ENCODE data around the gene PIGS. TPM values are rescaled to one million over a fixed set of nuclear protein-coding genes. Genes with fewer than 3 reads are reported as not detected.

Gene PIGS
- 100 to 1,000 TPM in 1 of 5 donors, 10 to 100 TPM in 4; 14.7 to 105 (median 33.3) TPM for total RNA-seq
- polyA plus RNA-seq: 10 to 100 TPM; 19.2 to 25.7 (median 19.8) TPM
- long read RNA-seq, donor 1, transcript PIGS-202 (12 exons, 2,877 nt): major isoform, 6 of 8 reads
- long read RNA-seq, donor 1, partial matches to known transcripts: 0 of 8 reads
- long read RNA-seq, donor 1, other reads (novel, unspliced or antisense): 0 of 8 reads
- long read RNA-seq, donor 2, transcript PIGS-202 (12 exons, 2,877 nt): major isoform, 7 of 12 reads
- long read RNA-seq, donor 2, partial matches to known transcripts: 0 of 12 reads
- long read RNA-seq, donor 2, other reads (novel, unspliced or antisense): 0 of 12 reads
- long read RNA-seq, donor 3, partial matches to known transcripts: 0 of 3 reads
- long read RNA-seq, donor 3, other reads (novel, unspliced or antisense): 0 of 3 reads
- long read RNA-seq, donor 4, partial matches to known transcripts: 0 of 5 reads
- long read RNA-seq, donor 4, other reads (novel, unspliced or antisense): 0 of 5 reads
- long read RNA-seq, donor 5, partial matches to known transcripts: 12 of 20 reads
- long read RNA-seq, donor 5, other reads (novel, unspliced or antisense): 0 of 20 reads
- long read RNA-seq, donor 6, transcript PIGS-203 (11 exons, 2,815 nt): minor isoform, 6 of 34 reads
- long read RNA-seq, donor 6, transcript PIGS-202 (12 exons, 2,877 nt): major isoform, 22 of 34 reads
- long read RNA-seq, donor 6, partial matches to known transcripts: 0 of 34 reads
- long read RNA-seq, donor 6, other reads (novel, unspliced or antisense): 0 of 34 reads
- long read RNA-seq, donor 7, transcript PIGS-202 (12 exons, 2,877 nt): major isoform, 12 of 19 reads
- long read RNA-seq, donor 7, partial matches to known transcripts: 0 of 19 reads
- long read RNA-seq, donor 7, other reads (novel, unspliced or antisense): 0 of 19 reads
- long read RNA-seq, donor 8, transcript PIGS-202 (12 exons, 2,877 nt): major isoform, 9 of 25 reads
- long read RNA-seq, donor 8, partial matches to known transcripts: 15 of 25 reads
- long read RNA-seq, donor 8, other reads (novel, unspliced or antisense): 0 of 25 reads
- long read RNA-seq, donor 9, transcript PIGS-202 (12 exons, 2,877 nt): major isoform, 7 of 9 reads
- long read RNA-seq, donor 9, partial matches to known transcripts: 0 of 9 reads
- long read RNA-seq, donor 9, other reads (novel, unspliced or antisense): 0 of 9 reads
- long read RNA-seq, donor 10, transcript PIGS-202 (12 exons, 2,877 nt): major isoform, 5 of 5 reads
- long read RNA-seq, donor 10, partial matches to known transcripts: 0 of 5 reads
- long read RNA-seq, donor 10, other reads (novel, unspliced or antisense): 0 of 5 reads

GRCh38 chr17:28571361-28572122 is at the start of gene PIGS:
Gene PIGS (minus strand): TSS chr17:28571524. CDS start chr17:28571496, 28 bp downstream.
- TF ChIP-seq EP300 (IDR thresholded peaks at IDR 0.05) (no peak), CTCF (IDR thresholded peaks at IDR 0.05) (no peak), POLR2A (IDR thresholded peaks at IDR 0.05) (peak in 2 of 4 donors; percentile 65 to 69), POLR2AphosphoS5 (IDR thresholded peaks at IDR 0.05) (peak; percentile 63 to 91 (median 86))
- peak; percentile 97 to 98 for DNase-seq
- WGBS, 5 donors: 0 to 1% (median 1%) methylated on average over 28 to 49 of the region's 49 CpGs
- peaks cover 0 to 9% (median 6%) of the 10 kb centered on the region in 4 donors for H3K36me3 ChIP-seq
- H3K9me3 ChIP-seq: no peaks in the 10 kb centered on the region
- H3K27me3 ChIP-seq: no peaks in the 10 kb centered on the region
- H3K4me1 ChIP-seq: peaks cover 19 to 70% (median 36%) of the 10 kb centered on the region in 4 donors
- H3K4me3 ChIP-seq: peak within 1 kb of the TSS; percentile 77 to 92 (median 90)
- H3K27ac ChIP-seq: peak within 1 kb of the TSS; percentile 77 to 89 (median 88)
- intact Hi-C loops (cut with DNase I; ENCODE audit: low total_unique reads): no loop called here

DNA sequence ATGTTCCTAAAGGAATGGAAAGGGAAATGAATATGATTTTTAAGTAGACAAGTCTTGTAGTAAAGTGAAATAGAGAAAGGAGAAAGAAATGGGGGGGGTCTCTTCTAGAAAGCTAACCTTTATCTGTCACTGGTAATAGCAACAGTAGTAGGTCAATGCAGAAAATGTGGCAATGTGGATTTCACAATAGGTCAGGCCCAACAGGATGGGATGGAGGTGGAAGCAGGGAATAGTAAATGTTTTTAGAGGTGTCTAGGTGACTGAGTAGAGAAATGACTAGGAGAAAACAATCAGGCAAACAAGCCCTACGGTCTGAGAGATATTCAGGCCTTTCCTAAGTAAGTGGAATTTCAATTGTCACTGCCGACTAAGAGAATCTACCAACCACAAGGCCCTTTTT is 48.7 kb upstream of the PIGS start:
- H3K27me3 ChIP-seq: no peaks in the 10 kb centered on the region
- intact Hi-C loops (cut with DNase I; ENCODE audit: low total_unique reads): no loop called here
- peaks cover 91 to 100% (median 100%) of the 10 kb centered on the region in 4 donors for H3K36me3 ChIP-seq
- H3K27ac ChIP-seq: no peak overlapping the region
- WGBS, 5 donors: 79 to 86% (median 82%) methylated on average over 2 of the region's 2 CpGs
- no peak for DNase-seq
- H3K4me3 ChIP-seq: no peak overlapping the region
- H3K4me1 ChIP-seq: no peaks in the 10 kb centered on the region
- H3K9me3 ChIP-seq: no peaks in the 10 kb centered on the region
- TF ChIP-seq EP300 (IDR thresholded peaks at IDR 0.05): no peak
- no peak for TF ChIP-seq POLR2AphosphoS5 (IDR thresholded peaks at IDR 0.05)

- WGBS, 5 donors: 91 to 100% (median 95%) methylated on average over 3 of the region's 3 CpGs
- Histone ChIP-seq H3K4me3 (no peak overlapping the region), H3K27me3 (no peaks in the 10 kb centered on the region), H3K4me1 (peaks cover 0 to 6% (median under 1%) of the 10 kb centered on the region in 4 donors), H3K36me3 (peaks cover 91 to 100% (median 100%) of the 10 kb centered on the region in 4 donors), H3K27ac (no peak overlapping the region), H3K9me3 (no peaks in the 10 kb centered on the region)
- TF ChIP-seq CTCF (IDR thresholded peaks at IDR 0.05): no peak
- no peak for TF ChIP-seq POLR2A (IDR thresholded peaks at IDR 0.05)
- TF ChIP-seq EP300 (IDR thresholded peaks at IDR 0.05): no peak
- no peak for TF ChIP-seq POLR2AphosphoS5 (IDR thresholded peaks at IDR 0.05)
- intact Hi-C loops (cut with DNase I; ENCODE audit: low total_unique reads): no loop called here
- no peak for DNase-seq
Observed at GRCh38 chr17:28618464-28618863, 47.1 kb upstream of the PIGS start.

DNA sequence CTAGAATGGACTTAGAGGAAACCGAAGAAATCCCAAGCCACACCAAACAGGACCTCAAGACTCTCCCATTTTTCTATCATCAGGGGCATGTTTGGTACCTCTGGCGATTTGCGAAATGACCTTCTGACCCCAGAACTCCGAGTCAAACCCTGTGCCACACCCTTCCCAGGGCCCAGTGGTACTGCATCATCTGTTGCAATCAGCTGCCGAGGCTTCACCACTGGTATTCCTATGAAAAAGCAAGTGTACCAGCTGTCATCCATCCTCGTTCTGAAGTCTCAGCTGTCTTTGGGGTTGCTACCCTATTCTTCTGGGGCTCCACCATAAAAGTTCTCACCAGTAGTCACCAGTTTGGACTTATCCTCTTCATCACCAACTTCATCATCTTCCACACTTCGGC is 45.0 kb upstream of the PIGS start:
- Histone ChIP-seq H3K4me1 (peaks cover 0 to 14% (median 4%) of the 10 kb centered on the region in 4 donors), H3K4me3 (no peak overlapping the region), H3K36me3 (peaks cover 71 to 97% (median 88%) of the 10 kb centered on the region in 4 donors), H3K27ac (no peak overlapping the region), H3K9me3 (no peaks in the 10 kb centered on the region), H3K27me3 (no peaks in the 10 kb centered on the region)
- intact Hi-C loops (cut with DNase I; ENCODE audit: low total_unique reads): no loop called here
- WGBS, 5 donors: 77 to 85% (median 81%) methylated on average over 7 of the region's 7 CpGs
- no peak for TF ChIP-seq POLR2AphosphoS5 (IDR thresholded peaks at IDR 0.05)
- TF ChIP-seq POLR2A (IDR thresholded peaks at IDR 0.05): no peak
- TF ChIP-seq CTCF (IDR thresholded peaks at IDR 0.05): no peak
- no peak for TF ChIP-seq EP300 (IDR thresholded peaks at IDR 0.05)
- no peak for DNase-seq
